ENCODE data around the gene TTC39B.

Gene TTC39B

DNA sequence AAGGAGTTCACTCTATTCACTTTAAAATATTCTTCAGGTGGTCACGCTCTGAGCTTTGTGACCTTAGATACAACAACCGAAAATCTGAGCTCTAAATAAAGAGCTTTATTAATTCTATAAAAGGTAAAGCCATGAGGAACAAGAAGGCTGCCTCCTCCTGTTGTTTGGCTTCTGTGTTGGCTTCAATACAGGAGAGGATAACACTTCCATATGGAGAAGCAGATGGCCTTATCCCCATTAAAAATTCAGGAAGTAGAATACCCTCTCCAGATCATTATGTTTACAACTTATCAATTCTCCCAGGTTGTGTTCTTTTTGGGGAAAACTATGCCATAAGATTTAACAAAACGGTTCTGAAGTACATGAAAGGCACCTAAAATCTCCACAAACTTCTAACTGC lies 128.4 kb downstream of the TTC39B start:
- no peak for DNase-seq (ENCODE audit: low read depth, low spot score)

DNA sequence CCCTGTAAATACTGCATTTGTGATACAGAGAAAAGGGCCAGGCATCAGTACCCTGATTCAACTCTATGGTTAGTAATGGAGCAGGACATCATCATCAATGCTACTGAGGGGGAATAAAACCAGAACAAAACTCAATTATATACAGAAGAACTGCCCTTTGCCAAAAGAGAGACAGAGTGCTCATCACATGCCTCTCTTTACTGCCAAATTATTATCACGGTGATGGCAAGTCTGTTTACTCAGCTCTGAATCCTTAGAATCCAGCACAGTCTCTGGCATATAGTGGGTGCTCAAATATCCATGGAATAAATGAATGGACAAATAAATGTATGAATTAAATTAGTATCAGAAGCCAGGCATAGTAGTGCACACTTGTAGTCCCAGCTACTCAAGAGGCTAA lies 130.2 kb downstream of the TTC39B start:
- no peak for DNase-seq (ENCODE audit: low read depth, low spot score)

DNA sequence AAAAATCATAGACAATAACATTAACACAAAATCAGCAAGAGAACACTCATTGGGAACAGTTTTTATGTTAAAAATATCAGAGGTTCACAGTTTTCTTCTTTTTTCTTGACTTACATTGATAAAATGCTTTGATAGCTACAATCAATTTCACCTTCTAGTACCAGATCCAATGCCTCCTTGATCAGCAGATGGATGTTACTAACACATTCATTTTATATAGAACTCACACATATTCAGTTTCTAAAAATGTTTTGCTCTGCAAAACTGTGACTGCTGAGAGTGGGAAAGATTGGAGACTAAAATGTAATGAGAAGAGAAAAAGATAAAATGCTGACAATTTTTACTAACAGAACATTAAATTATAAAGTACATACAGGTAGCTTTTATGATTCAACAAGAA lies 143.1 kb downstream of the TTC39B start:
- DNase-seq (ENCODE audit: low read depth, low spot score), result no peak

DNA sequence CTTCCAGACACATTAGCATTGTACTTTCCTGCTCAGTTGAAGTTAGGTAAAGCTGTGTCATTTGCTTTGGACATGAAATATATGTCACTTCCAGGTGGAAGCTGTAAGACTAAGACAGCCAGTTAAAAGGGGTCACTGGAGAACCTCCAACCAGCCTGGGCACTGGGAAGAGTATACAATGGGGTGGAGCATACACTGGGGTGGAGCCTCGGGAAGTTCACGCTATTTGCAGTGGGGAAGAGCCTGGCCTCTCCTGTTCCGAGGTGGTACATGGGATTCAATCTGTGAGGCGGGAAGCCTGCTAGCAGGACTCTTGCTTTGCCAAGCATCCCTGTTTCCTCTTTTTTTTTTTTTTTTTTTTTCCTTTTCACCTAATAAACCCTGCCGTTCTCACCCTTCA lies 145.3 kb downstream of the TTC39B start:
- DNase-seq (ENCODE audit: low read depth, low spot score), result no peak

DNA sequence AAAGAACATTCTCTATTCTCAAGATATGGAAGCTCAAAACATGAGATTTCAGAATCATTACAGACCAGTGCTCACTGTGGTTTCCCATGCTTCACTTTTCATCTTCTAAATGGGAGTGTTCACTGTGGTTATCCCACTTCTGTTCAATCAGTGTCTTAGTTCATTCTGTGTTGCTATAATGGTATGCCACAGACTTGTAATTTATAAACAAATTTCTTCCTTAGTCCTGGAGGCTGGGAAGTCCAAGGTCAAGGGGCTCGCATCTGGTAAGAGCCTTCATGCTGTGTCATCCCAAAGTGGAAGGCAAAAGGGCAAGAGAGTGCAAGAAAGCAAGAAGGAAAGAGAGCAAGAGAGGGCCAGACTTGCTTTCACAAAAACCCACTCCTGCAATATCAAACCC lies 146.3 kb downstream of the TTC39B start:
- DNase-seq (ENCODE audit: low read depth, low spot score), result no peak

DNA sequence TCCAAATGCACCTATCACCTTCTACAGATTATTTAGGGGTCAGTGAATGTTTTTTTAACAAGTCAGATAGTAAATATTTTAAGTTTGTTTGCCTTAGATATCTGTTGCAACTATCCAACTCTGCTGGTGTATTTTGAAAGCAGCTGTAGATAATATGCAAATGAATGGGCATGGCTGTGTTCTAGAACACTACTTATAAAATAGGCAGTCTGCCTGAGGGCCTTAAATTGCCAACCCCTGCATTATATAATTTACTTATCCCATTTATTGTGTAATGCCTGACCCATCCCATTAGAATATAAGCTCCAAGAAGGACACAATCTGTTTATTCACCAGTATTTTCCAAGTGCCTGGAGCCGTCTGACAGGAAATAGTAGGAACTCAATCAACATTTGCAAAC lies 149.0 kb downstream of the TTC39B start:
- DNase-seq (ENCODE audit: low read depth, low spot score), result no peak

DNA sequence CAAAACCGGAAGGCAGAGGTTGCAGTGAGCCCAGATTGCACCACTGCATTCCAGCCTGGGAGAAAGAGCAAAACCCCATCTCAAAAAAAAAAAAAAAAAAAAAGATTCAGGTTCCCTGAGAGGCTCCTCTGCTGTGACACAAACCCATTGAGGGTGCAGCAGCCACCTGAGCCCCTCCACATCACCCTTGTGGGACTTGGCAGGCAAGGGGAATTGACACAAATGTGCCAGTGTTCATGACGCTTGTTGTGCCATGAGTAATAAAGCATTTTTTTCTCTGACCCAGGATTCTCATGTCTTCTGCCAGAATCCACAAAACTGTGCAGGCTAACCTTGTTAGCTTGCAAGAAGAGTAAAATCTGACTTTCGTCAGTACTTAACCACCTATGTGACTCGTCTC lies 149.6 kb downstream of the TTC39B start:
- DNase-seq (ENCODE audit: low read depth, low spot score), result no peak

DNA sequence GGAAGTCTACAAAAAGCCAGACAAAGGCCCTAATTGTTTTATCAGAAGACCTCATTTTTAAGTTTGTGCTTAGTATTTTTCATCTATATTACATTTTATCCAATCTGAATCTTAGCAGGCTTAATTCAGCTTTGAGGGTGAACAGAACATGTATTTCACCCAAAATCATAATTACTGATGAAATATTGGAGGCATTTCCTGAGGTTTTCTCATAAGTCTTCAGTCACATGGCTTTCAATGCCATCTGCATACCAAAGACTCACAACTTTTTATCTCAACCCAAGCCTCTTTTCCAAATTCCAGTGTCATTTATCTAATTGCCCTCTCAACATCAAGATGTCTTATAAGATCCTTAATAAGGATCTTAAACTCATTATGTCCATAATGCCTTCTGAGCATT lies 150.8 kb downstream of the TTC39B start:
- DNase-seq (ENCODE audit: low read depth, low spot score), result no peak

DNA sequence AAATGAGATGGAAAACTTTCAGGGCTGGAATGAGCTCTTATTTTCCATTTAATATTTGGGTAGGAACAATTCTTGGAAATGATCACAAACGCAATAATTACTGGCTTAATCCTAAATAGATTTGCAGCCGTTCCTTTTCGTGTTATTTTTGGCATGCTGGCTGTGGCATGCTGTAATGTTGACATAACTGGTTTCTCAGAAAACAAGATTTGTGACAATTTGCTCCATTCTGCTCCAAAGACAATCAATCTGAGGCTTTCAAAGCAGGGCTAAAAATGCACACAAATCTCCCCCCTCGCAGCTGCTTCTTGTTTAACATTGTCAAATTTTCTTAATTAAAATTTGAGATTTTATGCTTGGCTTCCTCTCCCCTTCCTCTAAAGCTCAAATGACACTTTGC lies 151.2 kb downstream of the TTC39B start:
- DNase-seq (ENCODE audit: low read depth, low spot score), result no peak

DNA sequence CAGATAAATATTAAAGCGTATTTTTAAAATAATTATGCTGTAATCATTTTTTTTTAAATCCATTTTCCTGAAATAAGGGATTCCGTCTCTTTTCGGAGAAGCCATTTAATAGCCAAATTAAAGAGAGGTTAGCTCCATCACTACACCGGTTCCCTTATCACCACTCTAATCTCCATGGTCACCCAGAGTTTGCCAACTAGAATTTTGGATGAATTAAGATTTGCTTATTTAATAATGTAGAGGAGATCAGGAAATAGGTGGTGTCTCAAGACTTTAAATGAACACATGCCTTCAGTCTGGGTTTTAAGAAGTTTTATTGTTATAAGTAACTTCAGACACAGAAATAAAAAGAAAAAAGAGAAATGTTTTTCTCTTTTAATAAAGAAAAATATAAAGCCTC lies 151.7 kb downstream of the TTC39B start:
- DNase-seq (ENCODE audit: low read depth, low spot score), result no peak

DNA sequence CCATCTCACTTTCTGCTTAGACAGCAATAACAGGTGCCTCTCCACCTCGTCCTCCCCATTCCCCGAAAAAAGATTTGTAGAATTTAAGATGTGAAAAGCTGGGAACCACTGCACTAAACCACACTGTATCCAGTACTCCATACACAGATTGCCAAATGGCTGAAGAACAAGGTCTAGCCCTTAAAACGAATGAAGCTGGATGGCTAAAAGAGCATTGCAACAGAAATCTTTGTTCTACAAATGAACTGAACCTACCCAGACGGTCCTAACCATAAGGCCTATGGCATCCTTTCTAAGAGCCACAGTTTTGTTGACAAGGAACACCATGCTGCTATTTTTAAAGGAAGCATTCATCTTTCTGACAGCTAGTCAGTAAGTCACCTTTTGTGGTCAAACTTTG lies 152.3 kb downstream of the TTC39B start:
- no peak for DNase-seq (ENCODE audit: low read depth, low spot score)

DNA sequence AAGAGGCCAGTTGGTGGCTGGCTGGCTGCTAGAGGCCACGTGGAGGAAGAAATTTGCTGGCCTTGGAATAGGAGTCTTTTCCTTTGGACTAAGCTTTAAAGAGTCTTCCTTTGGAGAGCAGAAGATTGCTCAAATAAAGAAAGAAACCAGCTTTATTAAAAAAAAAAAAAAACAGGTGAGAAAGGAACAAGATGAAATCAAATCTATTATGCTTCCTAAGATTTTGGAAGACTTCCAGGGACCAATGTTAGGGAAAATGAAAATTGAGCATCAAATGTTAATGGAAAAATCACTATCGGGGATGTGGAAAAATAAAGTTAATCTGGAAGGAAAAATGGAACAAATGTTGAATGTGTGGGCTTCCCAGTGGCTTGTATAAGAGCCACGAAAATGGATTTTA lies 153.1 kb downstream of the TTC39B start:
- DNase-seq (ENCODE audit: low read depth, low spot score), result no peak

DNA sequence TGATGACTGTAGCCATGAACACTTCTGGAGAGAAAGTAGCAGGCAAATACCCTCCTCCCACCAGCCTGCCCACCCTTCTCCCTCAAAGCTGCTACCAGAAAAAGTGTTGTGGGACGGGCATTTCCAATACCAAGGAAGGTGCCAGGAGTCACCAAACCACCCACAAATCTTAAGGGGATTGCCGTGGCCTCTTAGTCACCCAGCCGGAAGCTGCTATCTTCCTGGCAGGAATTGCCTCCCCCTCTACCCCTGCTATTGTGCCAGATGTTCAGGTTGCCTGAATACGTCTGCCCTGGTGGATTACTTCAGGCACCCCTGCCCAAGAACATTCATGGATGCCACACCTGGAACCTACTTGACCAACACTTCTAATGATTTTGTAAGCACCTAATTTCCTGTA lies 156.1 kb downstream of the TTC39B start:
- DNase-seq (ENCODE audit: low read depth, low spot score), result no peak

DNA sequence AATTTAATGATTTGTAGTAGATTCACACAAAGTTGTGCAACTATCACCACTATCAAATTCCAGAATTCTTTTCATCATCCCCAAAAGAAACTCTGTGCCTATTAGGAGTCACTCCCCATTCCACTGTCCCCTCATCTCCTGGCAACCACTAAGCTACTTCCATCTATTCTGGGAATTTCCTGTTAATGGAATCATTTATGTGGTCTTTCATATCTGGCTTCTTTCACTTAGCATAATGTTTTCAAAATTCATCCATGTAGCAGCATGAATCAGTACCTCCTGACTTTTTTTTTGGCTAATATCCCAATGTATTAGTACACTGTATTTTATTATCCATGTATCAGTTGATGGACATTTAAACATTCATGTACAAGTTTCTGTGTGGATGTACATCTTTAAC lies 157.6 kb downstream of the TTC39B start:
- no peak for DNase-seq (ENCODE audit: low read depth, low spot score)

DNA sequence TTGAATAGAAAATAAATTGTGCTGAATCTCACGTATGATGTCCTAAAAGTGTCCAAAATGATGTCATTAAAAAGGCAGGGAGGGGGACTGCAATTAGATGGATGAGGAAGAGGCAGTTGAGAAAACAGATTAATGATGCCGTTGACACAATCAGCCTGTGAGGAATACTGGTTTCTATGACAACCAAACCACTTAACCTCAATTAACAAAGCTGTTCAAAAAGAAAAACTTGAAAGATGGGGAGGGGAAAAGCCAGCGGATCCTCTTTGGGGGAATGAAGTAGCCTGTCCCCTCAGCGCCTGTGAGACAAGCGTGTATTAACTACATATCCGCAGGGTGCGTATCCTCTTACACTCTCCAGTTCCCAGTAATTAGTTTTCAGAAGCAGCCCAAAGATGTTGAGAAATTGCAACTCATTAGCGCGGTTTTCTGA lies 160.7 kb downstream of the TTC39B start:
- DNase-seq (ENCODE audit: low read depth, low spot score), result no peak

DNA sequence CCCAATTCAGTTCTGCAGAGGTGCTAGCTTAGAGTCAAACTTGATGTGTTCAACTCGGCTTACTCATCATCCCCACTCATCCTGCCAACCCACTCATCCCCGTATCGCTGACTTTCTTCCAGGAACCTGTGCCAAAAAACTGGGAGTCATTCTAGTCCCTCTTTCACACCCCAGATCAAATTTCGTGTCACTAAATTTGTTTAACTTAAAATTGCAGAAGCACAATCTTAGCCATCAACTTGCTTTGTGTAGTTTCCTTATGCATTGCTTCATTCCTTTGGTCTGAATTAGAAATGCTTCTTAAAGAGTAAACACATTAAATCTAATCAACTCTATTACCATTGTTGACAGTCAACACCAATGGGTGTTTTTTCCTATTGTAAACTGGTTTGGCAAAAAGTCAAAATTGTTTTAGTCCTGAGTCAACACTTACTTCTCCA lies 162.4 kb downstream of the TTC39B start:
- DNase-seq (ENCODE audit: low read depth, low spot score), result no peak

DNA sequence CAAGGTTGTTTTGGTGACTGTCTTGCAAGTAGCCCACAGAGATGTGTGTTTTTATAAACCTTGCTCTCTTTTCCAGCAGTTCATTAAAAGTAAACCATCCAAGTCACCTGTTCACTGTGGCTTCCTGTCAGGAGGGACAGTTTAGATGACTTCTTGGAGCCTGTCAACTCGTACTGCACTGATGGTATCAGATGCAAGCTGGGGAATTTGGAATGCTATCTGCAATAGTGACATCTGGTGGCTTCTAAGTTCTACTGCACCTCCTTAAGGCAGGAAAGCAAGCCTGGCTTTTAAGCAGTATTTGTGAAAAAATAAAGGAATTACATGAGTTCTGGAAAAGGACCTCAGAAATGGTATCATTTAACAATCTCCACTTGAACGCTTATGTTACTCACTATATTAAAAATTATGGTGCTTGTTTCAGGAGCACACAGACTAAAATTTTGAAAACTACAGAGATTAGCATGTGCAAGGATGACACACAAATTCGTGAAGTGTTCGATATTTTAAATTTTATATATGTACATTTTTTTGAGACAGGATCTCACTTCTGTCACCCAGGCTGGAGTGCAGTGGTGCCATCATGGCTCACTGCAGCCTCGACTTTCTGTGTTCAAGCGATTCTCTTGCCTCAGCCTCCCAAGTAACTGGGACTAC lies 164.0 kb downstream of the TTC39B start:
- no peak for DNase-seq (ENCODE audit: low read depth, low spot score)

DNA sequence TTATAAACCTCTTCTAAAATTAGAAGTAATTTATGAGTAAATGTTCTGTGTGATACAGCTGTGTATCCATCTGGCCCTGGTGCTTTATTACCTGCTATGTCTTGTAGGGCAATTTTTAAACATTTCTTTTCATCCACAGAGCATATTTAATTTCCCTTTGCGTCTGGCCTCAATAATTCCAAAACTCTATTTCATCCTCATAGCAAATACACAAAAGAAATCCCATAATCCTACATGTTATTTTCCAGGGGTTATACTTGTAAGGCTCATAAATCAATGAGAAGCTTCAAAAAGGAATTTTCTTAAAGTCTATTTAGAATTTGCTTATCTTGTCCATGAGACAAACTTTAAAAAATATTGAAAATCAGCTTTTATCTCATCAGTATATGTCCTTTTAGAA lies 167.0 kb downstream of the TTC39B start:
- DNase-seq (ENCODE audit: low read depth, low spot score), result no peak

DNA sequence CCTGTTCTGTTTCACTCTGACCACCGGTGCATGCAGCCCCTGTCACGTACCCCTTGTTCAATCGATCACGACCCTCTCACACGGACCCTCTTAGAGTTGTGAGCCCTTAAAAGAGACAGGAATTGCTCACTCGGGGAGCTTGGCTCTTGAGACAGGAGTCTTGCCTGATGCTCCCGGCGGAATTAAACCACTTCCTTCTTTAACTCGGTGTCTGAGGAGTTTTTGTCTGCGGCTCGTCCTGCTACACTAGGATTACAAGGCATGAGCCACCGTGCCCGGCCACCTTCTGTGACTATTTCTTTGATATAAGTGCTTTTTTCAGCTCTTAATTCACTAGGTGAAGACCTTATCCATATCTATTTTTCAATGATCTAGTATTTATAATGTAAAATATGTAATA lies 167.5 kb downstream of the TTC39B start:
- DNase-seq (ENCODE audit: low read depth, low spot score), result no peak

DNA sequence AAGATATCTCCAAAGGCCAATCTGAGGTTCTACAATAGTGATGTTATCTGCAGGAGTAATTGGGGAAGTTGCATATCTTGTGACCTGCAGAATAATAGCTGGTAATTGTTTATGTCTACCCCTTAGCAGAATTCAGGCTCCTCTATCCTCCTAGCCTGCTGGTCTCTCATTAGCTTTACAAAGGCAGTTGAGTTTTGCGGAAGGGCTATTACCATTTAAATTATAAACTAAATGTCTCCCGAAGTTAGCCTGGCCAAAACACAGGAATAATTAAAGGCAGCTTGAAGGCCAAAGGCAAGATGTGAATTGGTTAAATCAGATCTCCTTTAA lies 168.7 kb downstream of the TTC39B start:
- DNase-seq (ENCODE audit: low read depth, low spot score), result no peak

DNA sequence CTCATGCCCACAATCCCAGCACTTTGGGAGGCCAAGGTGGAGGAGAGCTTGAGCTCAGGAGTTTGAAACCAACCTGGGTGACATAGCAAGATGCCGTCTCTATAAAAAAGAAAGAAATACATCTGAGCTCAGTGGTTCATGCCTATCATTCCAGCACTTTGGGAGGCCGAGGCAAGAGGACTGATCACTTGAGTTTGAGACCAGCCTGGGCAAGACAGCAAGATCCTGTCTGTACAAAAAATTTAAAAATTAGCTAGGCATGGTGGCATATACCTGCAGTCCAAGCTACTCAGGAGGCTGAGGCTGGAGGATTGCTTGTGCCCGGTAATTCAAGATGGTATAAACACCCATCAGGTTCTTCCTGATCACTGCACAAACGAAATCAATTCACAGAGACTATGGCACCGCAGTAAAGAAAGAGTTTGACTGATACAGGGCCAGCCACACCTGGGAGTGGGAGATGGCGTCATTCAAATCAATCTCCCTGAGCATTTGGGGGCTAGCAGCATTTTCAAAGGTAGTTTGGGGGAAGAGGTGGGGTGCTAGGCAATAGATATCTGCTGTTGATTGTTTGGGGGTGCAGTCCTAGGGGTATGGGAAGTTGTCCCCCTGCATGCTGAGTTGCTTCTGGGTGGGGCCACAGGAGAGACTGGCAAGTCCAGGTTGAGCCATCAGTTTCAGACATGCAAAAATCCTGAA lies 169.2 kb downstream of the TTC39B start:
- no peak for DNase-seq (ENCODE audit: low read depth, low spot score)

DNA sequence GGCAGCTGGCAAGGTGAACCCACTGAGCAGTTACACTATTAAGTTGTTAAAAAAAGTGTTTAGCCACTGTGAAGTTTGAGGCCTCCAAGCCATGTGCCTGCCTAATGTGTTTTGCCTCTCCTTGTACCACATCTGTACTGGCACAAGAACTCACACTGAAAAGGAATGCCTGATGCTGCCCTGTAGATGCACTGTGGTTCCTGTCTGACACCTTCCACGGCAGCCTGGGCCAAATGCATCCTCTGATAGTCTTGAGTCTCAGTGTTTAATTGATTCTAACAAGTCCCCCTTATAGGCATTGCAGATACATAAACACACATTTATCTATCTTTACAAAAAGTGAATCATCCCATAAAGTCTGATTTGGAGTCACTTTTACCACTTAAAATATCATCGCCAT lies 169.9 kb downstream of the TTC39B start:
- no peak for DNase-seq (ENCODE audit: low read depth, low spot score)

DNA sequence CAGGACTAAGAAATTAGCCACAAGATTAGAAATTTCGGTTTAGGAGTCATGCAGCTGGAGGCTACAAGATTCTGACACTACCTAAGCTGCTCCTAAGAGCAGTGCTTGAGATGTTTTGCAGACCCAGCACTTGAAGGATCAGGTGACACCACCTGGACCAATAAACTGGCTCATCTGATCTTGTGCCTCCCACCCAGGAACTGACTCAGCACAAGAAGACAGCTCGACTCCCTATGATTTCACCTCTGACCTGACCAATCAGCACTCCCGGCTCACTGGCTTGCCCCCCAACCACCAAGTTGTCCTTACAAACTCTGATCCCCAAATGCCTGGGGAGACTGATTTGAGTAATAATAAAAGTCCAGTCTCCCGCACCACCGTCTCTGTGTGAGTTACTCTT lies 170.4 kb downstream of the TTC39B start:
- DNase-seq (ENCODE audit: low read depth, low spot score), result no peak

Measured in brain pericyte (primary cell).